ENCODE results near the gene GAS2L3.

GRCh38 chr12:100528471-100529127 lies 44.9 kb upstream of the GAS2L3 start:
- TF ChIP-seq CTCF (IDR thresholded peaks at IDR 0.05) (no peak), POLR2AphosphoS5 (IDR thresholded peaks at IDR 0.05; ENCODE audit: low read depth, low read length) (no peak), REST (IDR thresholded peaks at IDR 0.05; ENCODE audit: insufficient read depth in 1 of 2, low read depth in 2 of 2, low read length in 1 of 2) (no peak)

Data from Panc1 (cell line).